ENCODE data around the gene MATN1.
A peak's percentile ranks its signal among the peaks of the same experiment; 100 is the strongest.

The MATN1 gene

DNA sequence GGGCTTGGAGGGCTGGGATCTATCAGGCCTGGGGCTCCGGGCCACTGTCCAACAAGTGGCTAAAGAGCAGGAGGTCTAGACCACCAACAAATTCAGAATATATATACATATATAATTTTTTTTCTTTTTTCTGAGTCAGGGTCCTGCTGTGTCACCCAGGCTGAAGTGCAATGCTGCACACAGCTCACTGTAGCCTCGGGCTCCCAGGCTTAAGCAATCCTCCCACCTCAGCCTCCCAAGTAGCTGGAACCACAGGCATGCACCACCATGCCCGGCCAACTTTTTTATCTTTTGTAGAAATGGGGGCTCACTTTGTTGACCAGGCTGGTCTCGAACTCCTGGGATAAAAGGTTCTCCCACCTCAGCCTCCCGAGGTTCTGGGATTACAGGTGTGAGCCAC lies 41.0 kb upstream of the MATN1 start:
- Histone ChIP-seq H3K27me3 (ENCODE audit: insufficient read depth, low read depth) (no peaks in the 10 kb centered on the region; the same call in 1 of the 2 replicates), H3K79me2 (ENCODE audit: insufficient read depth, low read depth) (no peaks in the 10 kb centered on the region), H3K36me3 (ENCODE audit: insufficient read depth) (no peaks in the 10 kb centered on the region), H3K9ac (no peak overlapping the region), H4K20me1 (ENCODE audit: insufficient read depth) (no peaks in the 10 kb centered on the region), H3K27ac (no peak overlapping the region), H3K4me1 (ENCODE audit: low read depth, poor library complexity, severe bottlenecking) (peaks cover 13% of the 10 kb centered on the region), H3K4me2 (no peak overlapping the region), H3K4me3 (IDR thresholded peaks at IDR 0.05; ENCODE audit: insufficient read depth, low read depth, low read length) (no peak overlapping the region), H2AFZ (ENCODE audit: low read depth) (no peak overlapping the region)
- TF ChIP-seq CTCF (conservative IDR thresholded peaks at IDR 0.05; ENCODE audit: low read depth, low read length), result no peak

- no peak overlapping the region for H3K9ac ChIP-seq
- TF ChIP-seq CTCF (conservative IDR thresholded peaks at IDR 0.05; ENCODE audit: low read depth, low read length), result no peak
- H3K27me3 ChIP-seq (ENCODE audit: insufficient read depth, low read depth), result no peaks in the 10 kb centered on the region; the same call in 1 of the 2 replicates
- H3K36me3 ChIP-seq (ENCODE audit: insufficient read depth), result no peaks in the 10 kb centered on the region
- peaks cover 17% of the 10 kb centered on the region for H3K4me1 ChIP-seq (ENCODE audit: low read depth, poor library complexity, severe bottlenecking)
- H3K4me2 ChIP-seq, result no peak overlapping the region
- no peak overlapping the region for H3K4me3 ChIP-seq (IDR thresholded peaks at IDR 0.05; ENCODE audit: insufficient read depth, low read depth, low read length)
- H4K20me1 ChIP-seq (ENCODE audit: insufficient read depth), result no peaks in the 10 kb centered on the region
- no peaks in the 10 kb centered on the region for H3K79me2 ChIP-seq (ENCODE audit: insufficient read depth, low read depth)
- no peak overlapping the region for H2AFZ ChIP-seq (ENCODE audit: low read depth)
- H3K27ac ChIP-seq, result no peak overlapping the region
These were observed 40.4 kb upstream of the MATN1 start for GRCh38 chr1:30763651-30764248.

- Histone ChIP-seq H3K4me1 (ENCODE audit: low read depth, poor library complexity, severe bottlenecking) (peaks cover 23% of the 10 kb centered on the region), H3K27me3 (ENCODE audit: insufficient read depth, low read depth) (no peaks in the 10 kb centered on the region; the same call in 1 of the 2 replicates), H3K27ac (no peak overlapping the region), H3K79me2 (ENCODE audit: insufficient read depth, low read depth) (peaks cover 3% of the 10 kb centered on the region; the same call in 1 of the 2 replicates), H3K9ac (no peak overlapping the region), H3K4me3 (IDR thresholded peaks at IDR 0.05; ENCODE audit: insufficient read depth, low read depth, low read length) (no peak overlapping the region), H3K36me3 (ENCODE audit: insufficient read depth) (no peaks in the 10 kb centered on the region), H2AFZ (ENCODE audit: low read depth) (0 out of 2 replicates have a peak overlapping the region, but pooled peaks have one; percentile 22), H4K20me1 (ENCODE audit: insufficient read depth) (no peaks in the 10 kb centered on the region), H3K4me2 (0 out of 2 replicates have a peak overlapping the region, but pooled peaks have one; percentile 9)
- TF ChIP-seq CTCF (conservative IDR thresholded peaks at IDR 0.05; ENCODE audit: low read depth, low read length), result no peak
These were observed 39.7 kb upstream of the MATN1 start for GRCh38 chr1:30762930-30763650.

DNA sequence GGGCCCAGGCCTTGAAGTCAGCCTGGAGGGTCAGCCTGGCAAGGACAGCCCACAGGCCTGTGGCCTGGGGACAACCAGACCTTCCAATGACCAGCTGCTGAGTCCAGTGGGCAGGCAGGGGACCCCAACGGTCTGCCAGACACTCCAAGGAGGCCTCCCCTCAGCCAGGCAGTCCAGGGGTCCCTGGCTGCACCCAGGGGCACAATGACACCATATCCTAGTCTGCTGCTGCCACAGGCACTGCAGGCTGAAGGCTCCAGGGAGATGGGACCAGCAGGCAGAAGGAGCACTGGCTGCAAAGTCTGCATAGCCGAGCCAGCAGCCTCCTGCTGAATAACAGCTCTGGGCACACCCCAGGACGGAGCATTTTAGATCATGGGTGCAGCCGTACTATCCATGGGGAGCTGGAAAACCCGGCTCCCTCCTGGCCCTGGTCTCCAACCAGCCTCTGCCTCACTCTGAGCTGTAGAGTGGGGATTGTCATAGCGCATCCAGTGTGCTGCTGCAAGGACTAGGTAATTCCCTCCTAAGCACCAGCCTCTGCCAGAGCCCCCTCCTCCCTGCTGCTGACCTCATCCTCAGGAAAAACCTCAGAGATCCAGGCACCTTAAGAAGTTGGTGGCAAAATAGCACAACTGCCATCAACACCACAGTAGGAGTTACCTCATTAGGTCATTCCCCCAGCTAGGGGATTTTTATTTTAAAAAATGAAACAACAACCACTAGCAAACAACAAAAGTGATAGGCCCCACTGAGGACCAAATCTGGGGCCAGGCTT lies 39.0 kb upstream of the MATN1 start:
- no peak overlapping the region for H3K27ac ChIP-seq
- H2AFZ ChIP-seq (ENCODE audit: low read depth), result no peak overlapping the region
- H3K9ac ChIP-seq, result no peak overlapping the region
- no peak for TF ChIP-seq CTCF (conservative IDR thresholded peaks at IDR 0.05; ENCODE audit: low read depth, low read length)
- H3K4me1 ChIP-seq (ENCODE audit: low read depth, poor library complexity, severe bottlenecking), result peaks cover 26% of the 10 kb centered on the region
- H3K4me3 ChIP-seq (IDR thresholded peaks at IDR 0.05; ENCODE audit: insufficient read depth, low read depth, low read length), result no peak overlapping the region
- H3K27me3 ChIP-seq (ENCODE audit: insufficient read depth, low read depth), result no peaks in the 10 kb centered on the region; the same call in 1 of the 2 replicates
- H3K4me2 ChIP-seq, result 0 out of 2 replicates have a peak overlapping the region, but pooled peaks have one; percentile 9
- no peaks in the 10 kb centered on the region for H4K20me1 ChIP-seq (ENCODE audit: insufficient read depth)
- no peaks in the 10 kb centered on the region for H3K36me3 ChIP-seq (ENCODE audit: insufficient read depth)
- peaks cover 4% of the 10 kb centered on the region; the same call in 1 of the 2 replicates for H3K79me2 ChIP-seq (ENCODE audit: insufficient read depth, low read depth)

All from KMS-11 (cell line).